IMR-90 (cell line): Measurements from ENCODE around the gene KLRC3. TPM values are rescaled to one million over a fixed set of nuclear protein-coding genes. Genes with fewer than 3 reads are reported as not detected.

Source experiments
- ATAC-seq: fragments of 200-7000 bp; cut with Tn5 transposase; 2 replicates; pipeline ENCODE4 v1.9.1; 2020; ENCODE audit warnings: low read depth, mild to moderate bottlenecking, moderate library complexity
- BruUV-seq: library from RNA; stranded (reverse); fragments of 400-500 nt; replicated peaks from 2 replicates; lab custom pipeline; 2021; lab: Mats Ljungman, UMichigan
- CTCF ChIA-PET: fragments of 300-600 bp; formaldehyde crosslinking; extraction: SDS; loops from one replicate; lab custom pipeline; 2021; ENCODE audit warnings: antibody characterized with exemption; lab: Yijun Ruan, JAX
- POLR2A ChIA-PET: fragments of 300-600 bp; sonication (Branson Sonifier 250); formaldehyde crosslinking; loops from one replicate; lab custom pipeline; 2022; ENCODE audit warnings: antibody characterized with exemption; ENCODE audit not compliant: unreplicated experiment; lab: Charles Lee
- DNase-seq: peaks from one replicate; pipeline ENCODE4 v3.0.0; 2013
- H2AFZ ChIP-seq: replicated peaks from 2 replicates; pipeline ENCODE3; 2013; ENCODE audit warnings: low read length, mild to moderate bottlenecking; ENCODE audit not compliant: poor library complexity
- H2AK5ac ChIP-seq: 2 replicates; pipeline ENCODE4 v1.6.1; 2013; ENCODE audit warnings: low read depth, low read length, inconsistent platforms
- H2AK9ac ChIP-seq: replicated peaks from 2 replicates; pipeline ENCODE3; 2013; ENCODE audit warnings: mild to moderate bottlenecking, low read depth, low read length, moderate library complexity; ENCODE audit not compliant: poor library complexity
- H2BK120ac ChIP-seq: 2 replicates; pipeline ENCODE4 v1.6.1; 2013; ENCODE audit warnings: low read depth, low read length, inconsistent platforms
- H2BK15ac ChIP-seq: 3 replicates; pipeline ENCODE4 v1.6.1; 2013; ENCODE audit warnings: low read depth, low read length, inconsistent platforms
- H2BK20ac ChIP-seq: 2 replicates; pipeline ENCODE4 v1.6.1; 2013; ENCODE audit warnings: low read depth, mild to moderate bottlenecking, inconsistent platforms, low read length, moderate library complexity
- H2BK5ac ChIP-seq: 2 replicates; pipeline ENCODE4 v1.6.1; 2013; ENCODE audit warnings: mild to moderate bottlenecking, low read depth, low read length, inconsistent platforms; ENCODE audit not compliant: poor library complexity, severe bottlenecking
- H3K14ac ChIP-seq: replicated peaks from 2 replicates; pipeline ENCODE4 v1.6.1; 2013; ENCODE audit warnings: low read depth, low read length, inconsistent platforms
- H3K18ac ChIP-seq: 2 replicates; pipeline ENCODE4 v1.6.1; 2013; ENCODE audit warnings: low read depth, low read length, control low read depth
- H3K23ac ChIP-seq: 2 replicates; pipeline ENCODE4 v1.6.1; 2013; ENCODE audit warnings: low read depth, low read length, inconsistent platforms
- H3K27ac ChIP-seq: 2 replicates; pipeline ENCODE4 v1.5.1; 2013; ENCODE audit warnings: mild to moderate bottlenecking, control low read depth, low read length; ENCODE audit not compliant: insufficient read depth
- H3K27me3 ChIP-seq: 2 replicates; pipeline ENCODE4 v1.6.1; 2013; ENCODE audit warnings: low read length; ENCODE audit not compliant: control insufficient read depth, insufficient read depth
- H3K36me3 ChIP-seq: 2 replicates; pipeline ENCODE4 v1.6.1; 2013; ENCODE audit warnings: low read length, mixed read lengths; ENCODE audit not compliant: control insufficient read depth, insufficient read depth
- H3K4ac ChIP-seq: 2 replicates; pipeline ENCODE4 v1.6.1; 2013; ENCODE audit warnings: low read depth, low read length, inconsistent platforms
- H3K4me1 ChIP-seq: 2 replicates; pipeline ENCODE4 v1.6.1; 2013; ENCODE audit warnings: low read length, mixed read lengths; ENCODE audit not compliant: control insufficient read depth, insufficient read depth
- H3K4me2 ChIP-seq: 2 replicates; pipeline ENCODE4 v1.6.1; 2013; ENCODE audit warnings: low read depth, mild to moderate bottlenecking, control low read depth, low read length, moderate library complexity
- H3K4me3 ChIP-seq: 2 replicates; pipeline ENCODE4 v1.5.1; 2013; ENCODE audit warnings: low read depth, mild to moderate bottlenecking, control low read depth, low read length, moderate library complexity; ENCODE audit not compliant: insufficient read depth
- H3K56ac ChIP-seq: 2 replicates; pipeline ENCODE4 v1.6.1; 2013; ENCODE audit warnings: low read length, inconsistent platforms; ENCODE audit not compliant: insufficient read depth; ENCODE audit errors: extremely low read depth
- H3K79me1 ChIP-seq, 2 experiments: 2 replicates each; pipeline ENCODE4 v1.6.1; 2013; ENCODE audit warnings: low read length in 2 of 2, inconsistent platforms in 1 of 2, low read depth in 1 of 2
- H3K9ac ChIP-seq: 2 replicates; pipeline ENCODE4 v1.6.1; 2013; ENCODE audit warnings: low read depth, low read length, control low read depth
- H3K9me1 ChIP-seq: 2 replicates; pipeline ENCODE4 v1.6.1; 2013; ENCODE audit warnings: low read length, inconsistent platforms; ENCODE audit not compliant: insufficient read depth
- H3K9me3 ChIP-seq: 2 replicates; pipeline ENCODE4 v1.6.1; 2013; ENCODE audit warnings: low read length; ENCODE audit not compliant: control insufficient read depth, insufficient read depth
- H4K20me1 ChIP-seq: 2 replicates; pipeline ENCODE4 v1.6.1; 2013; ENCODE audit warnings: low read length, inconsistent platforms; ENCODE audit not compliant: insufficient read depth
- H4K5ac ChIP-seq: 2 replicates; pipeline ENCODE4 v1.6.1; 2013; ENCODE audit warnings: mild to moderate bottlenecking, low read depth, low read length, control low read depth
- H4K8ac ChIP-seq, 2 experiments: 2 replicates each; pipeline ENCODE4 v1.6.1; 2013; ENCODE audit warnings: low read depth in 2 of 2, low read length in 2 of 2, control low read depth in 1 of 2, inconsistent platforms in 1 of 2
- H4K91ac ChIP-seq: 2 replicates; pipeline ENCODE4 v1.6.1; 2013; ENCODE audit warnings: low read depth, low read length, inconsistent platforms; ENCODE audit not compliant: insufficient read depth
- CEBPB ChIP-seq: IDR thresholded peaks from 2 replicates; pipeline ENCODE4 v1.6.1; 2012; ENCODE audit warnings: low read depth, low read length, improper control_type of control experiment
- CHD1 ChIP-seq: IDR thresholded peaks from 2 replicates; pipeline ENCODE4 v1.6.1; 2012; ENCODE audit warnings: low read depth, low read length, improper control_type of control experiment
- CTCF ChIP-seq: conservative IDR thresholded peaks from 2 replicates; pipeline ENCODE4 v1.5.1; 2012; ENCODE audit warnings: mild to moderate bottlenecking, low read depth, low read length, improper control_type of control experiment
- FOS ChIP-seq: fragments of 150-350 bp; IDR thresholded peaks from 2 replicates; pipeline ENCODE4 v1.6.1; 2016; ENCODE audit warnings: low read depth, low read length
- MAFK ChIP-seq: IDR thresholded peaks from 2 replicates; pipeline ENCODE4 v1.6.1; 2012; ENCODE audit warnings: low read depth, low read length, improper control_type of control experiment
- MAZ ChIP-seq: IDR thresholded peaks from 2 replicates; pipeline ENCODE4 v1.6.1; 2012; ENCODE audit warnings: low read depth, mild to moderate bottlenecking, low read length, improper control_type of control experiment, moderate library complexity, borderline replicate concordance
- MXI1 ChIP-seq: IDR thresholded peaks from 2 replicates; pipeline ENCODE4 v1.6.1; 2012; ENCODE audit warnings: low read depth, mild to moderate bottlenecking, low read length, moderate library complexity, borderline replicate concordance
- NFE2L2 ChIP-seq: fragments of 150-350 bp; IDR thresholded peaks from 2 replicates; pipeline ENCODE4 v1.6.1; 2016; ENCODE audit warnings: low read depth, mild to moderate bottlenecking, low read length
- SMC3 ChIP-seq: fragments of 150-350 bp; IDR thresholded peaks from 2 replicates; pipeline ENCODE4 v1.6.1; 2016; ENCODE audit warnings: low read depth, mild to moderate bottlenecking, antibody characterized with exemption, low read length, moderate library complexity
- WGBS, 2 experiments: methylation state at CpG; one replicate each; pipeline versions ENCODE4 v1.1.5 to v1.1.7; 2013; ENCODE audit warnings: missing lambda C conversion rate in 2 of 2; ENCODE audit not compliant: insufficient read length in 1 of 2; ENCODE audit errors: extremely low coverage in 2 of 2; 5-methylcytosine and 5-hydroxymethylcytosine counted together
- dilution Hi-C: fragments of 300-500 bp; cut with HindIII; formaldehyde crosslinking; loops from one replicate; pipeline ENCODE4 v1.14.3; 2018; ENCODE audit warnings: low sequenced_read_pairs; ENCODE audit not compliant: unreplicated experiment
- in situ Hi-C: fragments of 300-500 bp; cut with MboI; formaldehyde crosslinking; loops from 3 replicates; pipeline ENCODE4 v1.14.3; 2019; ENCODE audit warnings: low sequenced_read_pairs, inconsistent platforms, mixed read lengths
- intact Hi-C: fragments of 100-400 bp; cut with micrococcal nuclease; formaldehyde crosslinking; loops from 2 replicates; pipeline ENCODE4 v1.10.0; 2022
- polyA plus RNA-seq, 3 experiments: library from polyadenylated mRNA; depleted of rRNA; stranded (reverse); fragments of >200 nt; gene quantifications; 2 replicates each; pipeline ENCODE4 v1.2.3, GENCODE V29; 2012; ENCODE audit warnings: low replicate concordance in 1 of 3
- total RNA-seq: library from RNA; depleted of rRNA; stranded (reverse); fragments of >200 nt; gene quantifications from 2 replicates; pipeline ENCODE4 v1.2.3, GENCODE V29; 2012

Gene KLRC3
- total and polyA plus RNA-seq, 2 of the 4 experiments (the other 2 are of a cell fraction), result not detected

GRCh38 chr12:10405294-10405693 lies 15.1 kb downstream of the KLRC3 start:
- Histone ChIP-seq H2AK5ac (no peak overlapping the region), H3K4ac (no peak overlapping the region), H3K18ac (no peak overlapping the region), H4K91ac (no peak overlapping the region), H2BK5ac (no peak overlapping the region), H4K5ac (no peak overlapping the region), H3K23ac (no peak overlapping the region), H3K79me1 (no peaks in the 10 kb centered on the region), H2BK120ac (no peak overlapping the region), H2BK15ac (no peak overlapping the region), H2AK9ac (no peak overlapping the region), H2AFZ (no peak overlapping the region), H3K56ac (no peak overlapping the region), H3K27me3 (peaks cover 3% of the 10 kb centered on the region), H3K14ac (no peak overlapping the region), H3K27ac (no peak overlapping the region), H3K9me1 (no peaks in the 10 kb centered on the region), H2BK20ac (no peak overlapping the region), H3K4me1 (no peaks in the 10 kb centered on the region), H3K36me3 (no peaks in the 10 kb centered on the region), H3K4me2 (no peak overlapping the region), H3K9ac (no peak overlapping the region), H3K4me3 (no peak overlapping the region), H4K8ac (no peak overlapping the region), H4K20me1 (no peaks in the 10 kb centered on the region), H3K9me3 (peaks cover 3% of the 10 kb centered on the region; the same call in 1 of the 2 replicates)
- no CpG with 5 or more reads among the region's 5 CpGs for WGBS, 2 experiments
- BruUV-seq, result no TSS peak
- in situ Hi-C loops (no loop called here), dilution Hi-C loops (no loop called here), intact Hi-C loops (loop anchor here (10.0 kb wide), 1 partner anchor 50 kb away; the partner anchor contains the start of gene KLRC1)
- ATAC-seq (no peak), DNase-seq (no peak)
- ChIA-PET POLR2A (no interaction called here), CTCF (no interaction called here)
- no peak for TF ChIP-seq MXI1
- no peak for TF ChIP-seq MAZ
- no peak for TF ChIP-seq FOS
- no peak for TF ChIP-seq MAFK
- no peak for TF ChIP-seq NFE2L2
- no peak for TF ChIP-seq SMC3
- TF ChIP-seq CEBPB, result no peak
- no peak for TF ChIP-seq CHD1
- no peak for TF ChIP-seq CTCF
